ENCODE data around the gene PHACTR2.

Gene PHACTR2

GRCh38 chr6:143664171-143664570 lies 13.6 kb upstream of the PHACTR2 start:
- TF ChIP-seq YY1 (IDR thresholded peaks at IDR 0.05; ENCODE audit: low read depth) (no peak), ZBTB7A (IDR thresholded peaks at IDR 0.05; ENCODE audit: low read depth) (no peak), EP300 (IDR thresholded peaks at IDR 0.05; ENCODE audit: borderline replicate concordance) (no peak), CREB1 (IDR thresholded peaks at IDR 0.05; ENCODE audit: low read depth) (no peak), USF1 (IDR thresholded peaks at IDR 0.05) (no peak), EGR1 (IDR thresholded peaks at IDR 0.05) (no peak), CEBPB (IDR thresholded peaks at IDR 0.05) (no peak), MAX (IDR thresholded peaks at IDR 0.05) (no peak), FOXM1 (IDR thresholded peaks at IDR 0.05; ENCODE audit: borderline replicate concordance, low read depth) (no peak), TCF12 (IDR thresholded peaks at IDR 0.05; ENCODE audit: low read depth) (no peak), RAD21 (IDR thresholded peaks at IDR 0.05; ENCODE audit: low read depth) (no peak)

GRCh38 chr6:143673669-143674068 lies 4.1 kb upstream of the PHACTR2 start:
- TF ChIP-seq NFIC (IDR thresholded peaks at IDR 0.05) = peak; percentile 87
- TF ChIP-seq YY1 (IDR thresholded peaks at IDR 0.05; ENCODE audit: low read depth) = no peak
- peak; percentile 82 for TF ChIP-seq USF1 (IDR thresholded peaks at IDR 0.05)
- peak; percentile 86 for TF ChIP-seq CEBPB (IDR thresholded peaks at IDR 0.05)
- TF ChIP-seq TEAD4 (IDR thresholded peaks at IDR 0.05) = peak; percentile 98
- peak; percentile 99 for TF ChIP-seq FOXM1 (IDR thresholded peaks at IDR 0.05; ENCODE audit: borderline replicate concordance, low read depth)
- peak; percentile 99 for TF ChIP-seq TCF12 (IDR thresholded peaks at IDR 0.05; ENCODE audit: low read depth)
- TF ChIP-seq EP300 (IDR thresholded peaks at IDR 0.05; ENCODE audit: borderline replicate concordance) = peak; percentile 99
- TF ChIP-seq TAF1 (IDR thresholded peaks at IDR 0.05; ENCODE audit: low read depth) = no peak; the same call in 1 of the 2 replicates
- TF ChIP-seq ZBTB7A (IDR thresholded peaks at IDR 0.05; ENCODE audit: low read depth) = no peak
- TF ChIP-seq MAX (IDR thresholded peaks at IDR 0.05) = peak; percentile 68
- TF ChIP-seq CREB1 (IDR thresholded peaks at IDR 0.05; ENCODE audit: low read depth) = 0 out of 2 replicates have a peak, but pooled peaks have one; percentile 18
- TF ChIP-seq REST (IDR thresholded peaks at IDR 0.05; ENCODE audit: low read depth) = no peak
- peak; percentile 31; the same call in 1 of the 2 replicates for TF ChIP-seq RAD21 (IDR thresholded peaks at IDR 0.05; ENCODE audit: low read depth)

GRCh38 chr6:143674483-143675381 lies 3.0 kb upstream of the PHACTR2 start:
- TF ChIP-seq REST (IDR thresholded peaks at IDR 0.05; ENCODE audit: low read depth) (no peak), MAX (IDR thresholded peaks at IDR 0.05) (no peak), TCF12 (IDR thresholded peaks at IDR 0.05; ENCODE audit: low read depth) (no peak), CREB1 (IDR thresholded peaks at IDR 0.05; ENCODE audit: low read depth) (no peak), YY1 (IDR thresholded peaks at IDR 0.05; ENCODE audit: low read depth) (no peak), CEBPB (IDR thresholded peaks at IDR 0.05) (no peak), TAF1 (IDR thresholded peaks at IDR 0.05; ENCODE audit: low read depth) (no peak), NFIC (IDR thresholded peaks at IDR 0.05) (no peak), FOXM1 (IDR thresholded peaks at IDR 0.05; ENCODE audit: borderline replicate concordance, low read depth) (no peak), EGR1 (IDR thresholded peaks at IDR 0.05) (no peak), RAD21 (IDR thresholded peaks at IDR 0.05; ENCODE audit: low read depth) (no peak), EP300 (IDR thresholded peaks at IDR 0.05; ENCODE audit: borderline replicate concordance) (no peak), ZBTB7A (IDR thresholded peaks at IDR 0.05; ENCODE audit: low read depth) (no peak), USF1 (IDR thresholded peaks at IDR 0.05) (no peak), TEAD4 (IDR thresholded peaks at IDR 0.05) (no peak)

- no peak for TF ChIP-seq TEAD4 (IDR thresholded peaks at IDR 0.05)
- TF ChIP-seq USF1 (IDR thresholded peaks at IDR 0.05) = no peak
- no peak for TF ChIP-seq RAD21 (IDR thresholded peaks at IDR 0.05; ENCODE audit: low read depth)
- TF ChIP-seq TAF1 (IDR thresholded peaks at IDR 0.05; ENCODE audit: low read depth) = no peak
- TF ChIP-seq EP300 (IDR thresholded peaks at IDR 0.05; ENCODE audit: borderline replicate concordance) = no peak
- TF ChIP-seq CREB1 (IDR thresholded peaks at IDR 0.05; ENCODE audit: low read depth) = no peak
- no peak for TF ChIP-seq YY1 (IDR thresholded peaks at IDR 0.05; ENCODE audit: low read depth)
- no peak for TF ChIP-seq EGR1 (IDR thresholded peaks at IDR 0.05)
- TF ChIP-seq TCF12 (IDR thresholded peaks at IDR 0.05; ENCODE audit: low read depth) = no peak
- no peak for TF ChIP-seq CEBPB (IDR thresholded peaks at IDR 0.05)
- TF ChIP-seq REST (IDR thresholded peaks at IDR 0.05; ENCODE audit: low read depth) = no peak
- TF ChIP-seq FOXM1 (IDR thresholded peaks at IDR 0.05; ENCODE audit: borderline replicate concordance, low read depth) = no peak
- no peak for TF ChIP-seq NFIC (IDR thresholded peaks at IDR 0.05)
- no peak for TF ChIP-seq ZBTB7A (IDR thresholded peaks at IDR 0.05; ENCODE audit: low read depth)
- TF ChIP-seq MAX (IDR thresholded peaks at IDR 0.05) = no peak
Observed at GRCh38 chr6:143675382-143675900, 2.3 kb upstream of the PHACTR2 start.

Measured in Ishikawa (cell line).